GM12874 (cell line): Measurements from ENCODE around the gene NTM.

Source experiments
- CTCF ChIP-seq: IDR thresholded peaks from 2 replicates; pipeline ENCODE4 v1.5.1; 2011; ENCODE audit warnings: low read depth, mild to moderate bottlenecking, control low read depth, low read length, moderate library complexity; ENCODE audit not compliant: insufficient read depth

The NTM gene

DNA sequence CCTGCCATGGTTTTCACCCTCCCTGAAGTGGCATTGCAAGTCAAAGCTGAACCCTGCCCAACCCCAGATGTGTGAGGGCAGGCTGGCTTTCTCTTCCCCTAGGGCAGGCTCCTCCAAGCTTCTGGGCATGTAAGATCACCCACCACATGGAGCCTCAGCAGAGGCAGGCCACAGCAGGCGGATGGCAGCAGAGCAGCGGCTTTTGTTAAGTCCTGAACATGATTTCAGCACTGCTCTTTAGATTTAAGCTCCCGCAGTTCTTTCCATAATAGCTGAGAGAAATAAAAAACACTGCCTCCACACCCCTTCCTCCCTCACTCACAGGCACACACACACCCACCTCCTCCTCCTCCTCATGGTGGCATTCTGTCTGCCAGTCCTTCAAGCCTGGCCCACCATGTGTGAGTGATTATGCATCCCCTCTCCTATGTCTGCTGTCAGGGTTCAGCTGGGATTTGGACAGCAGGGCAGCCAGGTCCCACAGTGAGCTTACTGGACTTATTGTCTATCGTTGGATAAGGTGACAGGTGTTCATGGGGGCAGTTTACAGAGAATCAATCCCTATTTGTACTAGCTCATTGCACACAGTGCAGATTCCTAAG, 5.0 kb upstream of the NTM start:
- TF ChIP-seq CTCF = no peak

GRCh38 chr11:131370901-131371790, 731 bp downstream of the NTM start:
- no peak for TF ChIP-seq CTCF

DNA sequence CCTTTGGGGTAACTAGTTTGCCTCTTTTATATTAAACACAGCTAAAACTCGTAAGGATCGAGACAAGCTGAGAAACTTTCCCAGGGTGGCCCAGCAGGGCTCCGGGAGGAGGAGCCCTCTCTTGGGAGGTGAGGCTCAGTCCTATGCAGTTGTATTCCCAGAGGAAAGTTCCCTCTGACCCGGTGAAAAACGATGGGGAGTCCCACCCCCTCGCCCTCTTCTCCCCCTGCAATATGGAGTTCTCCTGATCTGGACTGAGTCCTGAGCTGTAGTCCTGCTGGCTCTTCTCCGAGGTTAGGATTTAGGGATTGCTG, 1.3 kb downstream of the NTM start:
- no peak for TF ChIP-seq CTCF

DNA sequence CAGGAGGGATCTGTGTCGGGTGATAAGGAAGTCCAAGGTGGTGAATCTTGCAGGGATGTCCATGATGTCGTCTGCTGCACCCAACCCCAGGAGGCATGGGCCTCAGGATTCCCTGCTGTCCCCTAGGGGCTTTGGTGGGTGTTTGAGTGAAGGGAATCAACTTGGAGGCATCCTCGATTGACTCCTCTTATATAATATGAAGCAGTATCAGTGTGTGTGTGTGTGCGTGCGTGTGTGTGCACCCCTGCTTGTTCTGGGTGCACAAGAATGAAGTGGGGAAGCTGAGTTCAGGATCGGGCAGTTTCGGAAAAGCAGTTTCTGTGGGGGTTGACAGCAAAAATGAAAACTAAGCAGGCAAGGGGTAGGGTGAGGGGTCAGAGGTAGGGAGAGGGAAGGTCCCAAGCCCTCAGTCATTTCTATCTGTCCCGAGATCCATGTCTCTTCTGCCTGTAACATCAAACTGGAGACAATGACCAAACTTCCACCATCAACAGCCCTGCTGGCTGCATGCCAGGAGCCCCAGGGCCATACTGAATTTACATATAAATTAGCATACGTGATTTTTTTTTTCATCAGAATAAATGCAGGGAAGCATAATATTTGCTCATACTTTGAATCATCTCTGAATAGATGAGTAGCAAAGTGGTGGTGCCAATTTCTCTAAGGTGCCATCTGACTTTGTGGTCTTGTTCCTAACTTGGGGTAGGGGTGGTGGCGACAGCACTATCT, 2.0 kb downstream of the NTM start:
- TF ChIP-seq CTCF = no peak

GRCh38 chr11:131373095-131373725, 2.8 kb downstream of the NTM start:
- no peak for TF ChIP-seq CTCF

- no peak for TF ChIP-seq CTCF
Measured at GRCh38 chr11:131373756-131374155, 3.3 kb downstream of the NTM start.

GRCh38 chr11:131375421-131375820, 5.0 kb downstream of the NTM start:
- no peak for TF ChIP-seq CTCF
